ENCODE measurements around the gene TNRC6C.
A peak's percentile ranks its signal among the peaks of the same experiment; 100 is the strongest.

Gene TNRC6C, protein sequence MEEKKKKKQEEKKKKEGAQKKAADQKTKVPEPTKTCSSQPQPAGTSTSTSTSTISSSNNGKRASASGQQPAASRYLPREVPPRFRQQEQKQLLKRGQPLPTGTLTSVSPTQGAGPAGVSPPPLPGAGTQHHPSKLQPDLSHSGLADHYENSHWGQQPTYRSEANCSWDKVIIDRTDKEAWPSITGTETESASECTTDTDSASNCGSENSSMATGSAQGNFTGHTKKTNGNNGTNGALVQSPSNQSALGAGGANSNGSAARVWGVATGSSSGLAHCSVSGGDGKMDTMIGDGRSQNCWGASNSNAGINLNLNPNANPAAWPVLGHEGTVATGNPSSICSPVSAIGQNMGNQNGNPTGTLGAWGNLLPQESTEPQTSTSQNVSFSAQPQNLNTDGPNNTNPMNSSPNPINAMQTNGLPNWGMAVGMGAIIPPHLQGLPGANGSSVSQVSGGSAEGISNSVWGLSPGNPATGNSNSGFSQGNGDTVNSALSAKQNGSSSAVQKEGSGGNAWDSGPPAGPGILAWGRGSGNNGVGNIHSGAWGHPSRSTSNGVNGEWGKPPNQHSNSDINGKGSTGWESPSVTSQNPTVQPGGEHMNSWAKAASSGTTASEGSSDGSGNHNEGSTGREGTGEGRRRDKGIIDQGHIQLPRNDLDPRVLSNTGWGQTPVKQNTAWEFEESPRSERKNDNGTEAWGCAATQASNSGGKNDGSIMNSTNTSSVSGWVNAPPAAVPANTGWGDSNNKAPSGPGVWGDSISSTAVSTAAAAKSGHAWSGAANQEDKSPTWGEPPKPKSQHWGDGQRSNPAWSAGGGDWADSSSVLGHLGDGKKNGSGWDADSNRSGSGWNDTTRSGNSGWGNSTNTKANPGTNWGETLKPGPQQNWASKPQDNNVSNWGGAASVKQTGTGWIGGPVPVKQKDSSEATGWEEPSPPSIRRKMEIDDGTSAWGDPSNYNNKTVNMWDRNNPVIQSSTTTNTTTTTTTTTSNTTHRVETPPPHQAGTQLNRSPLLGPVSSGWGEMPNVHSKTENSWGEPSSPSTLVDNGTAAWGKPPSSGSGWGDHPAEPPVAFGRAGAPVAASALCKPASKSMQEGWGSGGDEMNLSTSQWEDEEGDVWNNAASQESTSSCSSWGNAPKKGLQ (N-terminal part only)

DNA sequence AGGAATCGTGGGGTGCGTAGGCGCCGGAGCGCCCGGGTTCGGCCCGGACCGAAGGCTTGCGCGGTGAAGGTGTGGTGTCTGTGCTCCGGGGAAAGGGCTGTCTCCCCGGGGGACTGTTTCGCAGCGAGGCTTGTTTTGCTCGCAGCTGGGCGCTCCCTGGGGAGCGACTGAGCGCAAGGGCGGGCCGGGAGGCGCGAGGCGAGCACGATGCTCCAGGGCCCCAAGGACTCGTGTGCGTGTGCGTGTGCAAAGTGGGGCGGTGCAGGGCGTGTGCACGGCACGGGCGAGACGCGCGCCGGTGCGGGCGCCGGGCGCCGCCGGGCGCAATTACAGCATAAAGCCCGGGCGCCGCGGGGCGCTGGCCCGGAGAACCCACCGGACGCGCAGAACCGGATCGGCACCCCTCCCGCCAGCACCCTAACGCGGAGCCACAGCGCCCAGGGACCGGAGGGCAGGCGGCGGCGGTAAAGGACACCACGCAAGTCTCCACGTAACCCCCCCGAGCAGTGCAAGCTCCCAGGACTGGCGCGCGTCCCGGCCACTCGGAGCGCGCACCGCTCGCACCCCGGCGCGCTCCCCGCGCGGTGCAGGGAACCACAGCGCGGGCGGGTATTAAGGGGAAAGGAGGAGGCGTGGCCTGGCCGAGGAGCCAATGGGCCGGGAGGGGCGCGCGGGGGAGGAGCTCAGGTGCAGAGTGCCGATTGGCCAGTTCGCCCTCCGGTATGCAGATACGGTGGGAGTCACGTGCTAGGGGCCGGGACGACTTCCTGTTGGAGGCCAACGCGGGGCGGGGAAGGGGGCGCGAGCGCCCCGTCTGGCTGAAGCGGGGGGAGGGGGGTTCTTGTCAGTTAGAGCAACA, at the start of gene TNRC6C:
TNRC6C (plus strand) TSS at position 847 of the 859 bp plus-strand sequence. CDS start 45,504 bp downstream, outside the sequence.
- DNase-seq = peak; percentile 99

DNA sequence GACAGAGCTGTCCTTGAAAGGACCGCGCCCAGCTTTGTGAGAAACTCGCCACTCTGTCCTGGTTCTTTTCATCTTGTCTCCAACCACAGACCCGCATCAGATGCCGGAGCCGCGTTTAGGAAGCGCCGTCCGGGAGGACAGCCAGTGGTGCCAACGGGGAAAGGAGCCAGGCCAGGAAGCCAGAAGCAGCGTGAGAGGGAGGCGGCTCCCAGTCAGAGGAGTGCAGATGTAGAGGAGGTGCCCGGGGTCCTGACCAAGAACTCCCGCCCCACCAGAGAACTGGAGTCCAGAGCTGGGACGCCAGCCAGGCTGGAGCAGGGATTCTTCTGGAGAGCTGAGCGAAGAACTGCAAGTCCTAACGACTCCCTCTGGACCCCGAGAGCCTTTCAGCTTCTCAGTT, 49.3 kb upstream of the TNRC6C start:
- DNase-seq = no peak

DNA sequence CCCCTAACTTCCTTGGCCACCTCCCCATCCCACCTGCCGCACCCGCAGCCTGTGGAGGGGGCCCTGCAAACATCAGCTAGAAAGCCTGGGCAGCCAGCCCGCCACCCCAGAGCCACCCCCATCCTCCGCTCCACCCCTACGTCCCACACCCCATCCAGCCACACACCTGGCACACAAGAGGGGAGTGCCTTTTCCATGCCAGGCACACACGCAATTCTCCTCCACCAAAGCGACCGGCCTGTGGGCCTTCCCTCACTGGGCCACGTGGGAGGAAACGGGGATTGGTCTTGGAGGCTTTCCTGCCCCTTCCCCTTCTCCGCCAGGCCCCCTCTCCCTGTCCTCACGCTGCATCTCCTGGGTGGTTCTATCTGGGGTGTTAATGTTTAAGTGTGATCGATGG, 48.7 kb upstream of the TNRC6C start:
- DNase-seq = no peak

- DNase-seq = no peak
Observed at GRCh38 chr17:77914385-77915254, 43.9 kb upstream of the TNRC6C start.

GRCh38 chr17:77915594-77916021, 42.9 kb upstream of the TNRC6C start:
- DNase-seq = no peak

DNA sequence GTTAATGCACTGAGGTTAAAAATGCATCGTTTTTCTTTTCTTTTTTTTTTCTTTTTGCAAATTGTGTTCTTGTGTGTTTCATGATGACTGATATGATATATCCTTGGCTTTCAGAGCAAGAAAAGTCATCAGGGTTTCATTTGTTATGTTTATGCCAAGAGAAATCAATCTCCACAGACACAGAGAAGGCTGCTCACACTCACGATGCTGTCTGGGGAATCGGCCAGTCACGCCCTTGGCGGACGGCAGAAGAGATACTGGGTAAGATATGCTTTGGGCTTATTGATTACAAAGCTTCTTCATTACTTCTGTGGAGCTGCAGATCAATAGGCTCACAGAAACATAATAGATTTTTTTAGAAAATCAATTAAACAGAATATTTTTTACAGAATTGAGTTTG, 42.2 kb upstream of the TNRC6C start:
- no peak for DNase-seq

DNA sequence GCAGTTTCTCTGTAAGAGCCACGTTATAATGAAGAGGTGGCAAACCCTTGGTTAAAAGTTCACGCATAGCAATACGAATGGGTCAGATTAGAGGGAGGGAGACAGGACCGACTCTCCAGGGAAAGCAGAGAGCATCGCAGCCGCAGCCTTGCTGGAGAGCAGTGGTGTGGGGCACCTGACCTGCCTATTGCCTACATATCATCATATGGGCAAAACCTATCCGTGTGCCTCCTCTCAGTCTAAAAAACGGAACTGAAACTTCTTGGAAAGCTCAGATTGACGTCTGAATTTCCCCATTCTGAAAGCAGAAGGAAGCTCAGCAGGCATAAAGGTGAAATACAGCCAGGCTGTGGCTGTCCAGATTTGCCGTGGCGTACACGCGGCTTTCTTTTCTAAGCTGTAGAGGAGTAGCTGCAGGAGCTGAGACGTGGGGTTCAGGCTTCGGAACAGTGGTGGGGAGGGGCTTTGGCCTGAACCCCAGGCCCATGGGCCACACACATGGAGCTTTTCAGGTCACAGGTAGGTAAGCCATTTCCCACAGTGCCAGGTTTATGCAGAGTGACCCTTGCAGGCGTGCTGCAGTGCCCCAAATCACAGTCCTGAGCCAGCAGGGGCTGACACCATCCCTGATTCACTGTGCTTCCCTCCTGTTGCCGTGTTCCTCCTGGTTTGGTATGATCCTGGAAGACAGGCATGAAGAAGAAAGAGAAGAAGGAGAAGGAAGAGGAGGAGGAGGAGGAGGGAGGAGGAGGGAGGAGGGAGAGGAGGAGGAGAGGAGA, 41.6 kb upstream of the TNRC6C start:
- peak; percentile 32 for DNase-seq

GRCh38 chr17:77919276-77919675, 39.2 kb upstream of the TNRC6C start:
- no peak for DNase-seq

DNA sequence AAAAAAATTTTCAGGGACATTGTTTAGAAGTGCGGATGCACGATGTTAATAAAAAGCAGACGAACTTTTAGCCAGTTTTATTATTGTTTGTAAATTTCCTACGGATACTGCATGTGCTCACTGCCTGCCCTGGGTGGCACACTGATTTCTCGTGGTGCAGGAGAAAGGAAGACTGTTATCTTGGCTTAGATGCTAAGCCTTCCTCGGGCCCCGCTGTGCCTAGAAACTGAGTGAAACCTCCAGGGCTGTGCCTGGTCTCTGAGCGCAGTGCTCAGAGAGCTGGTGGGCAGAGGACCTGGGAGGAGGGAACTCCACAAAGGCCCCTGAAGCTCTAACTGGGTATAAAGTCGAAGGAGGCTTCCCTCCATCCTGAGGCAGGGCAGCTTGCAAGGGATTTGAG, 35.4 kb upstream of the TNRC6C start:
- no peak for DNase-seq

DNA sequence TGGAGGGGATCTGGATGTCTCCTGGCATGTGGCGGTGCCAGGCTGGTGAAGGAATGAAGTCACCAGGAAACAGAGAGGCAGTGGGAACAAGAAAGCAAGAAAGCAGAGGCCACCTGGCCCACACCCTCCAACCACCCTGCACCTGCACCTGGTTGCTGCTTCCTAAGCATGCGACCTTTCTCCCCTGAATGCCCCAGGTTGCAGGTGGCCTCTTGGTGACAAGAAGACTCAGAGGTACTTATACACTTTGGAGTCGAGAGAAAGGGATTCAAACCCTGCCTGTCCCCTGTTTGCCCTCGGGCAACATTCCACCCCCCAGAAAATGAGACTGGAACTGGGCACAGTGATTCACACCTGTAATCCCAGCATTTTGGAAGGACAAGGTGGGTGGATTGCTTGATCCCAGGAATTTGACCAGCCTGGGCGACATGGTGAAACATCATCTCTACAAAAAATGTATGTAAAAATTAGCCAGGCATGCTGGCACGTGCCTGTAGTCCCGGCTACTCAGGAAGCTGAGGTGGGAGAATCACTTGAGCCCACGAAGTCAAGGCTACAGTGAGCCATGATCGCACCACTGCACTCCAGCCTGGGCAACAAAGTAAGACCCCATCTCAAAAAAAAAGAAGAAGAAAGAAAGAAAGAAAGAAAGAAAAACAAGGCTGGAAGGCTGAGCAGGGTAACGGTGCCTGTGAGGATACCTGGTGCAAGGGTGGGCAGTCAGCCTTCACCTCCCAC, 34.6 kb upstream of the TNRC6C start:
- DNase-seq = no peak

GRCh38 chr17:77924757-77925336, 33.7 kb upstream of the TNRC6C start:
- DNase-seq = no peak

- DNase-seq = no peak
Observed at GRCh38 chr17:77925831-77926543, 32.5 kb upstream of the TNRC6C start.

GRCh38 chr17:77926981-77927380, 31.5 kb upstream of the TNRC6C start:
- no peak for DNase-seq

DNA sequence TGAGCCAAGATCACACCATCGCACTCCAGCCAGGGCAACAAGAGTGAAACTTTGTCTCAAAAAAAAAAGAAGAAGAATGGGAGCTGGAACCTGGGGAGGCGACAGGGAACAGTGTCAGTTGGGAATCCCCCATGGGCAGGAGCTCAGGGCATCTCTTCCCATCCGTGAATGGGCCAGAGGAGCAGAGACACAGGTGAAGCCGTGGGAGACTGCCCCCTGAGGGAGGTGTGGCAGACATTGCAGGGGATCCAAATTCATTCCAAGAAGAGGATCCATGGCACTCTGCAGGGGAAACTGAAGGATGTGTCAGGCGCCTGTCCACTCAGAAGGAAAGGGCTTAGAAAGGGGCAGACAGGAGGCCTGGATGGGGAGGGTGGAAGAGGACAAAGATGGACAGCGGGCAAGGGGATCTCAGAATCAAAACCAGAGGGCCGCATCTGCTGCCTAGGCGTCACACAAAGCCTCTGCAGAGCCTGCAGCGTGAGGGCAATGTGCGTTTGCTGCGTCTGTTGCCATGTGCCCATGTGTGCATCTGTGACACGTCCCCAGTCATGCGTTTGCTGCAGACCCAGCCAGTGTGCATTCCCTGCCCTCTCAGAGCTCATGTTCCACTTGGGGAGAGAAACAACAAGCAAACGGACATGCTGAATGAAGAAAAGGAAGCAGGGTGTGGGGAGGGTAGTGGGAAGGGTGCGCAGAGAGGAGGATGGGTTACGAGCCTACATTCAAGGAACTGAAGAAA, 30.6 kb upstream of the TNRC6C start:
- DNase-seq = no peak

DNA sequence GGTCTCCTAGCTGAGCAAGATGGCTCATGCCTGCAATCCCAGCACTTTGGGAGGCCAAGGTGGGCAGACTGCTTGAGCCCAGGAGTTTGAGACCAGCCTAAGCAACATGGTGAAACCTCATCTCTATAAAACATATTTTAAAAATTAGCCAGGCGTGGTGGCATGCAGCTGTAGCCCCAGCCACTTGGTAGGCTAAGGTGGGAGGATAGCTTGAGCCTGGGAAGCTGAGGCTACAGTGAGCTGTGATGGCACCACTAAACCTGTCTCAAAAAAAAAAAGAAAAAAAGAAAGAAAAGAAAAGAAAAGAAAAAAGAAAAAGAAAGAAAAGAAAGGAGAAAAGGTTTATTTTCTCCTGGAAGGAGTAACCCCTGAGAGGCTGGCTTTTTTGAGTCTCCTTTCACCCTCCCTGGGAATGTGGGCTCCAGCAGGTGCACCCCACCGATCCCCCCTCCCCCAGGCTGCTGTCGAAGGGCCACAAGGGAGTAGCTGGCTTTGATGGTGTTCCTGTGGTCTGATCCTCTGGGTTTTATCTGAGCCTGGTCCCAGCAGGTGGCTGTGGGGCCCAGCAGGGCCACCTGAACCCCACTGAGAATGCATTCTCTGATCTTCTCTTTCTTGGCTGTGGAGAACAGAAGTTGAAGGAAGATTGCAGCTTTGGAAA, 29.9 kb upstream of the TNRC6C start:
- DNase-seq = no peak

- no peak for DNase-seq
Observed at GRCh38 chr17:77929180-77929564, 29.3 kb upstream of the TNRC6C start.

DNA sequence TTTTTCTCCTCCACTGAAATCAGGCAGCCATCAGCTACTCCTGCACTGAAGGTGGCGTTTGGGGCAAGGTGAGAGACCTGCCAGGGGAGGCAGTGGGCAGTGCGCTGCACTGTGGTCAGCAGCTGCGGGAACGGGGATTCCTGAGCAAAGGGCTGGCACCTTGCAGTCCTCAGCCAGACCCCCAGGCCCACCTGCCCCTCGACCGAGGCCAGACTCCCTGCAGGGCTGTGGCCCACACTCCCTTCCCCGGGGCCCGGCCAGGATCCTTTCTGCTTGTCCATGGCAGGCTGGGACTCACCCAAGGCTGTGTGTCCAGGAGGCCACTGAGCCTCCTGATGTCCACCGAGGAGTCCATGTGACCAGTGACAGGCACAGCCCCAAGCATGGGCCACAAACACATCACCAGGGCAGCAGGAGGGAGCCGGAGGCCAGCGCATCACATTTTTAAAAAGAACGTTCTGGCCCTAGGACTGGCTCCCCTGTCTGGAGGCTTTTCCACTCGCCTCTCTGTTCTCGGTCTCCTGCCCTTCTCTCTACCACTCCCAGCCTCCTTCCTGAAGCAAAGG, 28.5 kb upstream of the TNRC6C start:
- no peak for DNase-seq

Data from midbrain (tissue), 1 donor.